GM12801 (cell line): Measurements from ENCODE around the gene MATN3.

Experiments
- CTCF ChIP-seq: IDR thresholded peaks from one replicate; pipeline ENCODE4 v1.5.1; 2011; ENCODE audit warnings: control low read depth; ENCODE audit not compliant: insufficient read length; ENCODE audit errors: extremely low read depth

MATN3 gene

GRCh38 chr2:19942199-19942598, 70.3 kb downstream of the MATN3 start:
- no peak for TF ChIP-seq CTCF
